Measurements from ENCODE around the gene ACSL3. TPM values are rescaled to one million over a fixed set of nuclear protein-coding genes. Genes with fewer than 3 reads are reported as not detected.

ACSL3 gene
- total and polyA plus RNA-seq, 2 donors (not counting 3 experiments of a cell fraction or from before 2014, with no cell fraction given), result 58.7 to 139 TPM

DNA sequence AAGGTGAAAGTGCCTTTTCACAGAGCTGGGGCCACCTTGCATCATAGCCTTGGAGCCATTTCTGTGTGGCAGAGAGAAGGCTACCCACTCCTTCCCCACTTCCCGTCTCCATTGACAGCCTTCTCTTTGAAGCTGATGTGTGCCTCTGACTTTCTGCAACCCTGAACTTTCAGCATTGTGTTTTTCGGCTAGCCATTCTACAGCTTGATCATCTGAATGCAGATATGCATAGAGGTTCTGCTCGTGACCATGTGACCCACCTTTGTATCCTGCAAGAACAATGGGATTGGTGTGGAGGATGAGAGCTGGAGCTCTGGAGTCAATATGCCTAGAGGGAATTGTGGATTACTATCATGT is 122.1 kb downstream of the ACSL3 start:
- TF ChIP-seq GATA2 (IDR thresholded peaks at IDR 0.05; ENCODE audit: insufficient read depth, insufficient read length, low read depth, low read length) (no peak), FOS (IDR thresholded peaks at IDR 0.05; ENCODE audit: borderline replicate concordance, insufficient read depth, low read length) (no peak), EZH2 (IDR thresholded peaks at IDR 0.05; ENCODE audit: borderline replicate concordance, low read depth, low read length, severe bottlenecking) (no peak), POLR2A (IDR thresholded peaks at IDR 0.05; ENCODE audit: low read depth, low read length) (no peak), MYC (IDR thresholded peaks at IDR 0.05; ENCODE audit: low read depth, low read length) (no peak), JUN (IDR thresholded peaks at IDR 0.05; ENCODE audit: borderline replicate concordance, insufficient read depth, insufficient read length, low read depth) (no peak), POLR2AphosphoS5 (IDR thresholded peaks at IDR 0.05; ENCODE audit: insufficient read depth, low read depth, low read length) (no peak)
- TF ChIP-seq, protein P1, sequence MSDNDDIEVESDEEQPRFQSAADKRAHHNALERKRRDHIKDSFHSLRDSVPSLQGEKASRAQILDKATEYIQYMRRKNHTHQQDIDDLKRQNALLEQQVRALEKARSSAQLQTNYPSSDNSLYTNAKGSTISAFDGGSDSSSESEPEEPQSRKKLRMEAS (IDR thresholded peaks at IDR 0.05; ENCODE audit: insufficient read depth, insufficient read length), result no peak
- TF ChIP-seq, protein P2, sequence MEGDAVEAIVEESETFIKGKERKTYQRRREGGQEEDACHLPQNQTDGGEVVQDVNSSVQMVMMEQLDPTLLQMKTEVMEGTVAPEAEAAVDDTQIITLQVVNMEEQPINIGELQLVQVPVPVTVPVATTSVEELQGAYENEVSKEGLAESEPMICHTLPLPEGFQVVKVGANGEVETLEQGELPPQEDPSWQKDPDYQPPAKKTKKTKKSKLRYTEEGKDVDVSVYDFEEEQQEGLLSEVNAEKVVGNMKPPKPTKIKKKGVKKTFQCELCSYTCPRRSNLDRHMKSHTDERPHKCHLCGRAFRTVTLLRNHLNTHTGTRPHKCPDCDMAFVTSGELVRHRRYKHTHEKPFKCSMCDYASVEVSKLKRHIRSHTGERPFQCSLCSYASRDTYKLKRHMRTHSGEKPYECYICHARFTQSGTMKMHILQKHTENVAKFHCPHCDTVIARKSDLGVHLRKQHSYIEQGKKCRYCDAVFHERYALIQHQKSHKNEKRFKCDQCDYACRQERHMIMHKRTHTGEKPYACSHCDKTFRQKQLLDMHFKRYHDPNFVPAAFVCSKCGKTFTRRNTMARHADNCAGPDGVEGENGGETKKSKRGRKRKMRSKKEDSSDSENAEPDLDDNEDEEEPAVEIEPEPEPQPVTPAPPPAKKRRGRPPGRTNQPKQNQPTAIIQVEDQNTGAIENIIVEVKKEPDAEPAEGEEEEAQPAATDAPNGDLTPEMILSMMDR (IDR thresholded peaks at IDR 0.05; ENCODE audit: extremely low read depth in 1 of 2, insufficient read depth in 1 of 2, low read depth in 1 of 2, low read length in 2 of 2), result no peak
- no peaks in the 10 kb centered on the region for H3K9me3 ChIP-seq (replicated peaks; ENCODE audit: control insufficient read depth, insufficient read depth, low read length)
- no peaks in the 10 kb centered on the region for H3K36me3 ChIP-seq (ENCODE audit: control insufficient read depth in 2 of 2, extremely low read depth in 1 of 2, insufficient read depth in 2 of 2, low read length in 2 of 2)
- no peaks in the 10 kb centered on the region for H3K27me3 ChIP-seq (ENCODE audit: control insufficient read depth in 2 of 2, insufficient read depth in 2 of 2, low read length in 2 of 2)
- no peaks in the 10 kb centered on the region for H4K20me1 ChIP-seq (replicated peaks; ENCODE audit: control insufficient read depth, extremely low read depth, insufficient read depth, low read length)
- no peak for FAIRE-seq
- no peaks in the 10 kb centered on the region for H3K4me1 ChIP-seq (ENCODE audit: control insufficient read depth, extremely low read depth, insufficient read depth, low read length)
- H3K4me3 ChIP-seq (replicated peaks in 1 of 3; ENCODE audit: insufficient read depth in 1 of 3, low read depth in 1 of 3, low read length in 3 of 3), result no peak overlapping the region
- H3K9me1 ChIP-seq (replicated peaks; ENCODE audit: control insufficient read depth, extremely low read depth, insufficient read depth, low read length), result no peaks in the 10 kb centered on the region
- intact Hi-C loops (cut with micrococcal nuclease), result no loop called here
- DNase-seq (ENCODE audit: low read depth, low spot score), result no peak
- dilution Hi-C loops (cut with MboI; ENCODE audit: extremely low pct_ligation_motif_present, low sequenced_read_pairs), result no loop called here
- POLR2A ChIA-PET, result no interaction called here
- H2AFZ ChIP-seq (ENCODE audit: low read depth, low read length), result no peak overlapping the region
- no peak overlapping the region for H3K9ac ChIP-seq (replicated peaks; ENCODE audit: extremely low read depth, insufficient read depth, low read length)
- no peak overlapping the region for H3K27ac ChIP-seq (ENCODE audit: insufficient read depth, low read depth, low read length)
- no TSS peak for BruUV-seq (replicated peaks)
- no peaks in the 10 kb centered on the region for H3K79me2 ChIP-seq (ENCODE audit: control insufficient read depth, insufficient read depth, low read length)
- H3K4me2 ChIP-seq (ENCODE audit: insufficient read depth, low read length), result no peak overlapping the region
- CTCF ChIA-PET, result interaction anchor here (0.8 to 3.8 kb wide), 3 partner anchors 11 to 118 kb away, joined by 3 to 22 read pairs (median 14); no protein-coding TSS in a partner anchor

All from endothelial cell of umbilical vein (primary cell).